HEK293 (cell line): Measurements from ENCODE around the gene PPIP5K2.

Experiments used
- MEIS1 ChIP-seq: sonication (generic); formaldehyde crosslinking; IDR thresholded peaks from 2 replicates; pipeline ENCODE4 v1.8.1; 2022; ENCODE audit warnings: missing genetic modification reagents, mild to moderate bottlenecking, borderline replicate concordance
- SP3 ChIP-seq: fragments of 450-650 bp; formaldehyde crosslinking; IDR thresholded peaks from 2 replicates; pipeline ENCODE4 v1.5.1; 2016; ENCODE audit warnings: missing biosample characterization, missing genetic modification characterization
- ZBTB1 ChIP-seq: fragments of 450-650 bp; formaldehyde crosslinking; IDR thresholded peaks from 2 replicates; pipeline ENCODE4 v1.5.1; 2016; ENCODE audit warnings: missing biosample characterization, missing genetic modification characterization
- ZNF324 ChIP-seq: fragments of 450-650 bp; formaldehyde crosslinking; IDR thresholded peaks from 2 replicates; pipeline ENCODE4 v1.5.1; 2016; ENCODE audit warnings: missing biosample characterization, missing genetic modification characterization
- ZNF354C ChIP-seq: fragments of 450-650 bp; formaldehyde crosslinking; IDR thresholded peaks from 2 replicates; pipeline ENCODE4 v1.5.1; 2016; ENCODE audit warnings: missing biosample characterization, missing genetic modification characterization, low read depth, borderline replicate concordance
- ZNF658 ChIP-seq: fragments of 450-650 bp; formaldehyde crosslinking; IDR thresholded peaks from 2 replicates; pipeline ENCODE4; 2016; ENCODE audit warnings: missing biosample characterization, missing genetic modification characterization
- TF ChIP-seq, protein P1 (sequence below): IDR thresholded peaks from 2 replicates; pipeline ENCODE4 v1.6.1; 2011; ENCODE audit warnings: mild to moderate bottlenecking, low read depth, low read length, borderline replicate concordance
- TF ChIP-seq, protein P2 (sequence below): fragments of 450-650 bp; formaldehyde crosslinking; IDR thresholded peaks from 2 replicates; pipeline ENCODE4 v1.5.1; 2016; ENCODE audit warnings: missing biosample characterization, missing genetic modification characterization

DNA sequence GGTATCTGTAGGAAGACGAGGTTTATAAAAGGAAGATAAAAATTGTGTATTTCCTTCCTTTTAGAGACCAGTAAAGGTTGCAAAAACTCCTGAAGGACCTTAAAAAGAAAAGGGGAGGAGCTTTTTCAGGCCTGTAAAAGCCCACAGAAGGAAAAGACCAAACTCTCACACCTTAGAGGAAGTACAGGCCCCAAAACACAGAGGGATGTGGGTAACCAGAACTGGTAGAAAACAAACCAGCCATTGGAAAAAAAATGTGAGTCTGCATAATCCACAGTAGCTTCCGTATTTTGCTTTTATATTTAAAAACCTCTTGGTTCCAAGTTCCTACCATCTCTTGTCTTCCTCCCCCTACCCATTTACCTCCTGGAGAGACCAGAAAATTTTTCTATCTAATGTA, 8.6 kb upstream of the PPIP5K2 start:
- TF ChIP-seq SP3 (no peak), MEIS1 (CRISPR knock-in tag) (no peak), ZBTB1 (no peak), ZNF658 (tag by site-specific recombination) (no peak), ZNF324 (no peak), ZNF354C (tag by site-specific recombination) (no peak)
- TF ChIP-seq, protein P1, sequence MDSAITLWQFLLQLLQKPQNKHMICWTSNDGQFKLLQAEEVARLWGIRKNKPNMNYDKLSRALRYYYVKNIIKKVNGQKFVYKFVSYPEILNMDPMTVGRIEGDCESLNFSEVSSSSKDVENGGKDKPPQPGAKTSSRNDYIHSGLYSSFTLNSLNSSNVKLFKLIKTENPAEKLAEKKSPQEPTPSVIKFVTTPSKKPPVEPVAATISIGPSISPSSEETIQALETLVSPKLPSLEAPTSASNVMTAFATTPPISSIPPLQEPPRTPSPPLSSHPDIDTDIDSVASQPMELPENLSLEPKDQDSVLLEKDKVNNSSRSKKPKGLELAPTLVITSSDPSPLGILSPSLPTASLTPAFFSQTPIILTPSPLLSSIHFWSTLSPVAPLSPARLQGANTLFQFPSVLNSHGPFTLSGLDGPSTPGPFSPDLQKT = no peak
- TF ChIP-seq, protein P2, sequence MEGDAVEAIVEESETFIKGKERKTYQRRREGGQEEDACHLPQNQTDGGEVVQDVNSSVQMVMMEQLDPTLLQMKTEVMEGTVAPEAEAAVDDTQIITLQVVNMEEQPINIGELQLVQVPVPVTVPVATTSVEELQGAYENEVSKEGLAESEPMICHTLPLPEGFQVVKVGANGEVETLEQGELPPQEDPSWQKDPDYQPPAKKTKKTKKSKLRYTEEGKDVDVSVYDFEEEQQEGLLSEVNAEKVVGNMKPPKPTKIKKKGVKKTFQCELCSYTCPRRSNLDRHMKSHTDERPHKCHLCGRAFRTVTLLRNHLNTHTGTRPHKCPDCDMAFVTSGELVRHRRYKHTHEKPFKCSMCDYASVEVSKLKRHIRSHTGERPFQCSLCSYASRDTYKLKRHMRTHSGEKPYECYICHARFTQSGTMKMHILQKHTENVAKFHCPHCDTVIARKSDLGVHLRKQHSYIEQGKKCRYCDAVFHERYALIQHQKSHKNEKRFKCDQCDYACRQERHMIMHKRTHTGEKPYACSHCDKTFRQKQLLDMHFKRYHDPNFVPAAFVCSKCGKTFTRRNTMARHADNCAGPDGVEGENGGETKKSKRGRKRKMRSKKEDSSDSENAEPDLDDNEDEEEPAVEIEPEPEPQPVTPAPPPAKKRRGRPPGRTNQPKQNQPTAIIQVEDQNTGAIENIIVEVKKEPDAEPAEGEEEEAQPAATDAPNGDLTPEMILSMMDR (tag by site-specific recombination) = no peak
